ENCODE data around the gene CDH15. TPM values are rescaled to one million over a fixed set of nuclear protein-coding genes. Genes with fewer than 3 reads are reported as not detected.
A peak's percentile ranks its signal among the peaks of the same experiment; 100 is the strongest.
"Not testable (repeated sequence)": the region's sequence is repeated elsewhere in the genome, so short reads cannot be mapped to it uniquely, and the experiment has no call there.

The CDH15 gene
- total RNA-seq, 1 donor from 2014 or later: under 0.01 TPM

DNA sequence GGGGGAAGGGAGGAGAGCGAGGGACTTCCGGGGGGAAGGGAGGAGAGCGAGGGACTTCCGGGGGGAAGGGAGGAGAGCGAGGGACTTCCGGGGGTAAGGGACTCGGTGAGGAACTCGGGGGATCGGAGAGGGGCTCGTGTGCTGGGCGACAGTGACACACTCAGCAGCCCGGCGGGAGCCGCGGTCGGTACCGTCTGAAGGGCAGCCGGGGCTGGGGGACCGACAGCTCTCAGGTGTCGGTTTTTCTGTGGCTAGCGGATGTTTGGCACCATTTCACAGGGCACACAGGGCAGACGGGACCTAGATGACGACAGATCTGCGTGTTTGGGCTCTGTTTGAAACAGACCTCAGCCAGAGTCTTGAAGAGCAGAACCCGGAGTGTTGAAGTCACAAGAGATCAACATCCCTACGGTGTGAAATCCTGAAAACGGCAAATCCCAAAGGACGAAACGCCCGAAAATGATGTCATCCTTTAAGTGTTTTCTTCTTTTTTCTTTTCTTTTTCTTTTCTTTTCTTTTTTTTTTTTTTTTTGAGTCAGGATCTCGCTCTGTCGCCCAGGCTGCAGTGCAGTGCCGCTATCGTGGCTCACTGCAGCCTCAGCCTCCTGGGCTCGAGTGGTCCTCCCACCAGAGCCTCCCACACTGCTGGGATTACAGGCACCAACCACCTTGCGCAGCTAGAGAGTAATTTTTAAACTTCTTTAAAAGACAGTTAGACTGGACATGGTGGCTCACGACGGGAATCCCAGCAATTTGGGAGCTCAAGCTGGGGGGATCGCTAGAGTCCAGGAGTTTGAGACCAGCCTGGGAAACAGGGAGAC, 69.8 kb downstream of the CDH15 start:
- peak overlapping the region; percentile 89 for H3K4me3 ChIP-seq (ENCODE audit: low read depth, low read length)
- no peaks in the 10 kb centered on the region for H3K27me3 ChIP-seq (ENCODE audit: control insufficient read depth, insufficient read depth, low read length)
- TF ChIP-seq, protein P1, sequence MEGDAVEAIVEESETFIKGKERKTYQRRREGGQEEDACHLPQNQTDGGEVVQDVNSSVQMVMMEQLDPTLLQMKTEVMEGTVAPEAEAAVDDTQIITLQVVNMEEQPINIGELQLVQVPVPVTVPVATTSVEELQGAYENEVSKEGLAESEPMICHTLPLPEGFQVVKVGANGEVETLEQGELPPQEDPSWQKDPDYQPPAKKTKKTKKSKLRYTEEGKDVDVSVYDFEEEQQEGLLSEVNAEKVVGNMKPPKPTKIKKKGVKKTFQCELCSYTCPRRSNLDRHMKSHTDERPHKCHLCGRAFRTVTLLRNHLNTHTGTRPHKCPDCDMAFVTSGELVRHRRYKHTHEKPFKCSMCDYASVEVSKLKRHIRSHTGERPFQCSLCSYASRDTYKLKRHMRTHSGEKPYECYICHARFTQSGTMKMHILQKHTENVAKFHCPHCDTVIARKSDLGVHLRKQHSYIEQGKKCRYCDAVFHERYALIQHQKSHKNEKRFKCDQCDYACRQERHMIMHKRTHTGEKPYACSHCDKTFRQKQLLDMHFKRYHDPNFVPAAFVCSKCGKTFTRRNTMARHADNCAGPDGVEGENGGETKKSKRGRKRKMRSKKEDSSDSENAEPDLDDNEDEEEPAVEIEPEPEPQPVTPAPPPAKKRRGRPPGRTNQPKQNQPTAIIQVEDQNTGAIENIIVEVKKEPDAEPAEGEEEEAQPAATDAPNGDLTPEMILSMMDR (IDR thresholded peaks at IDR 0.05; ENCODE audit: insufficient read depth, low read length, severe bottlenecking): no peak
- peak; percentile 60 for DNase-seq (ENCODE audit: low read depth)
- no peak for FAIRE-seq
- no peaks in the 10 kb centered on the region for H3K36me3 ChIP-seq (ENCODE audit: control insufficient read depth, insufficient read depth, low read length)

DNA sequence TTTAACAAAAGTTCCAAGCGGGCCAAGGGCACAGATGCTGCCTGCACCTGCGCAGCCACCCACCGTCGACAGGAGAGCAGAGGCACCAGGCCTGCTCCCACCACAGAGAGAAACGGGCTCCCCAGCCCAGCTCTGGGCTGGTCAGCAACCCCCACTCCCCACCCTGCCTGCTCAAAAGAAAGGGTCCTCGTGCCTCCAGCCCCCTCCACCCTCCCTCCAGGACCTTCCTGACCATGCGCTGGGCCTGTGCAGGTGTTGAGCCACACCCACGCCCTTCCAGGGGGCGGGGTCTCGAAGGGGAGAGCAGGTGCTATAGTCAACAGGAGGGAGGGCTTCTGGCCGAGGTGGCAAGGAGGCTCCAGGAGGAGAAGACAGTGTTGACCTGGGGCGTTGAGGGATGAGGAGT, 71.2 kb downstream of the CDH15 start:
- no peaks in the 10 kb centered on the region for H3K36me3 ChIP-seq (ENCODE audit: control insufficient read depth, insufficient read depth, low read length)
- TF ChIP-seq, protein P1 (IDR thresholded peaks at IDR 0.05; ENCODE audit: insufficient read depth, low read length, severe bottlenecking): no peak
- FAIRE-seq (no peak), DNase-seq (ENCODE audit: low read depth) (no peak)
- H3K27me3 ChIP-seq (ENCODE audit: control insufficient read depth, insufficient read depth, low read length): no peaks in the 10 kb centered on the region
- H3K4me3 ChIP-seq (ENCODE audit: low read depth, low read length): no peak overlapping the region

DNA sequence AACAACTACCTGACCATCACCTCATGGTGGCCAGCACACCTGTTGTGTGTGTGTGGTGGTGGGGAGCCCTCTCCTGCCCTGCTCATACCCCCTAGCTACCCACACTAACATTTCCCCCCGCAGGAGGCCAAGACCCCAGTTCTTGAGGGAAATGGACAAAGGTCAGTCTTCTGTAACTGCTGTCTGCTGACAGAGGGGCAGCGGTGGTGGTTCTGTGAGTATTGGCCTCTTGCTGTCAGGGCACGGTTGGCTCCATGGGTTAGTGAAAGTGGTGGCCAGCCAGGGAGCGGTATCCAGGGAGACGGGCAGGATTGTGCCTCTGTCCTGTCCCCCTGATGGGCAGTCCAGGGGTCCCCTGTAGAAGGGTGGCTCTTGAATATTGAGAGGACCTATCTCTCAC, 72.1 kb downstream of the CDH15 start:
- TF ChIP-seq, protein P1 (IDR thresholded peaks at IDR 0.05; ENCODE audit: insufficient read depth, low read length, severe bottlenecking): no peak
- DNase-seq (ENCODE audit: low read depth) (no peak), FAIRE-seq (no peak)
- Histone ChIP-seq H3K4me3 (ENCODE audit: low read depth, low read length) (no peak overlapping the region), H3K27me3 (ENCODE audit: control insufficient read depth, insufficient read depth, low read length) (no peaks in the 10 kb centered on the region), H3K36me3 (ENCODE audit: control insufficient read depth, insufficient read depth, low read length) (no peaks in the 10 kb centered on the region)

DNA sequence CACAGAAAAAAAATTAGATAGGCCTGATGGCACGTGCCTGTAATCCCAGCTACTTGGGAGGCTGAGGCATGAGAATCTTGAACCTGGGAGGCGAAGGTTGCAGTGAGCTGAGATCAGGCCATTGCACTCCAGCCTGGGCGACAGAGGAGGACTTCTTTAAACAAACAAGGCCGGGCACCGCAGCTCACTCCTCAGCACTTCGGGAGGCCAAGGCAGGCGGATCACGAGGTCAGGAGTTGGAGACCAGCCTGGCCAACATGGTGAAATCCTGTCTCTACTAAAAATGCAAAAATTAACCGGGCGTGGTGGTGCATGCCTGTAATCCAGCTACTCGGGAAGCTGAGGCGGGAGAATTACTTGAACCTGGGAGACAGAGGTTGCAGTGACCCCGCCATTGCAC, 72.7 kb downstream of the CDH15 start:
- not testable (repeated sequence) for H3K36me3 ChIP-seq (ENCODE audit: control insufficient read depth, insufficient read depth, low read length); DNase-seq (ENCODE audit: low read depth); FAIRE-seq; H3K4me3 ChIP-seq (ENCODE audit: low read depth, low read length); H3K27me3 ChIP-seq (ENCODE audit: control insufficient read depth, insufficient read depth, low read length)

DNA sequence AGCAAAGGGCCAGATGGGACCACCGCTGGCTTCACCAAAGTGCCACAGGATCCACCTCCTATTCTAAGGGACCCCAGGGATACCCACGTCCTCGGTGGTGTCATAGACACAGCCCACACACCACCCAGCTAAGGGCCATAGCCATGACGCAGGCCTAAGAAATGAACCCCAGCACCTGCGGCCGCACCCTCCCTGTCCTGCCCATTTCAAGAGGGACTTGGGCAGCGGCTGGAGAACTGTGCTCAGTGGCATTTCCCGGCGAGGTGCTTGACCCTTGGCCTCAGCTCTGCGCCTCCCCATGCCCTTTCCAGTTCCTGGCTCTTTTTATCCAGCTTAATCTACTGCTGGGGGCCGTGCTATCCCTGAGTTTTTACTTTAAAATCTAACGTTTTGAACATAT, 73.2 kb downstream of the CDH15 start:
- DNase-seq (ENCODE audit: low read depth): no peak
- FAIRE-seq: no peak
- no peaks in the 10 kb centered on the region for H3K27me3 ChIP-seq (ENCODE audit: control insufficient read depth, insufficient read depth, low read length)
- no peak overlapping the region for H3K4me3 ChIP-seq (ENCODE audit: low read depth, low read length)
- H3K36me3 ChIP-seq (ENCODE audit: control insufficient read depth, insufficient read depth, low read length): no peaks in the 10 kb centered on the region
- TF ChIP-seq, protein P1 (IDR thresholded peaks at IDR 0.05; ENCODE audit: insufficient read depth, low read length, severe bottlenecking): no peak

Other genes with a start within 250 kb of the CDH15 start
- 0.13 and 0.26 TPM in 2 replicates for gene CBFA2T3, start 194.5 kb upstream of the CDH15 start, total RNA-seq
- gene ACSF3, start 77.9 kb upstream of the CDH15 start, total RNA-seq: 25.8 and 32.8 TPM in 2 replicates
- gene SLC22A31, start 28.8 kb downstream of the CDH15 start, total RNA-seq: 0.26 TPM in 1 of 2 replicates, not detected in the other
- 8.8 and 10.3 TPM in 2 replicates for gene ZNF778, start 46.0 kb downstream of the CDH15 start, total RNA-seq

Data from bronchial epithelial cell (primary cell).